IPS-20b (cell line): ENCODE measurements around the gene SUSD2.
"Not testable (repeated sequence)": the region's sequence is repeated elsewhere in the genome, so short reads cannot be mapped to it uniquely, and the experiment has no call there.

ENCODE experiments used
- H3K27ac ChIP-seq: one replicate; pipeline ENCODE4 v1.5.1; 2013; ENCODE audit warnings: low read length
- H3K27me3 ChIP-seq: 2 replicates; pipeline ENCODE4 v1.6.1; 2013; ENCODE audit warnings: mild to moderate bottlenecking, low read length, inconsistent platforms; ENCODE audit not compliant: insufficient read depth
- H3K36me3 ChIP-seq: 2 replicates; pipeline ENCODE4 v1.6.1; 2013; ENCODE audit warnings: low read depth, mild to moderate bottlenecking, inconsistent platforms, low read length, moderate library complexity; ENCODE audit not compliant: insufficient read depth
- H3K4me1 ChIP-seq: 2 replicates; pipeline ENCODE4 v1.6.1; 2013; ENCODE audit warnings: mild to moderate bottlenecking, control low read depth, inconsistent platforms, low read length, moderate library complexity; ENCODE audit not compliant: insufficient read depth
- H3K4me3 ChIP-seq: 2 replicates; pipeline ENCODE4 v1.5.1; 2013; ENCODE audit warnings: mild to moderate bottlenecking, low read length, inconsistent platforms
- H3K9ac ChIP-seq: 2 replicates; pipeline ENCODE4 v1.6.1; 2013; ENCODE audit warnings: low read depth, mild to moderate bottlenecking, inconsistent platforms, low read length, moderate library complexity
- H3K9me3 ChIP-seq: 2 replicates; pipeline ENCODE4 v1.6.1; 2013; ENCODE audit warnings: mild to moderate bottlenecking, low read depth, low read length, inconsistent platforms; ENCODE audit not compliant: insufficient read depth

SUSD2 gene, protein sequence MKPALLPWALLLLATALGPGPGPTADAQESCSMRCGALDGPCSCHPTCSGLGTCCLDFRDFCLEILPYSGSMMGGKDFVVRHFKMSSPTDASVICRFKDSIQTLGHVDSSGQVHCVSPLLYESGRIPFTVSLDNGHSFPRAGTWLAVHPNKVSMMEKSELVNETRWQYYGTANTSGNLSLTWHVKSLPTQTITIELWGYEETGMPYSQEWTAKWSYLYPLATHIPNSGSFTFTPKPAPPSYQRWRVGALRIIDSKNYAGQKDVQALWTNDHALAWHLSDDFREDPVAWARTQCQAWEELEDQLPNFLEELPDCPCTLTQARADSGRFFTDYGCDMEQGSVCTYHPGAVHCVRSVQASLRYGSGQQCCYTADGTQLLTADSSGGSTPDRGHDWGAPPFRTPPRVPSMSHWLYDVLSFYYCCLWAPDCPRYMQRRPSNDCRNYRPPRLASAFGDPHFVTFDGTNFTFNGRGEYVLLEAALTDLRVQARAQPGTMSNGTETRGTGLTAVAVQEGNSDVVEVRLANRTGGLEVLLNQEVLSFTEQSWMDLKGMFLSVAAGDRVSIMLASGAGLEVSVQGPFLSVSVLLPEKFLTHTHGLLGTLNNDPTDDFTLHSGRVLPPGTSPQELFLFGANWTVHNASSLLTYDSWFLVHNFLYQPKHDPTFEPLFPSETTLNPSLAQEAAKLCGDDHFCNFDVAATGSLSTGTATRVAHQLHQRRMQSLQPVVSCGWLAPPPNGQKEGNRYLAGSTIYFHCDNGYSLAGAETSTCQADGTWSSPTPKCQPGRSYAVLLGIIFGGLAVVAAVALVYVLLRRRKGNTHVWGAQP

DNA sequence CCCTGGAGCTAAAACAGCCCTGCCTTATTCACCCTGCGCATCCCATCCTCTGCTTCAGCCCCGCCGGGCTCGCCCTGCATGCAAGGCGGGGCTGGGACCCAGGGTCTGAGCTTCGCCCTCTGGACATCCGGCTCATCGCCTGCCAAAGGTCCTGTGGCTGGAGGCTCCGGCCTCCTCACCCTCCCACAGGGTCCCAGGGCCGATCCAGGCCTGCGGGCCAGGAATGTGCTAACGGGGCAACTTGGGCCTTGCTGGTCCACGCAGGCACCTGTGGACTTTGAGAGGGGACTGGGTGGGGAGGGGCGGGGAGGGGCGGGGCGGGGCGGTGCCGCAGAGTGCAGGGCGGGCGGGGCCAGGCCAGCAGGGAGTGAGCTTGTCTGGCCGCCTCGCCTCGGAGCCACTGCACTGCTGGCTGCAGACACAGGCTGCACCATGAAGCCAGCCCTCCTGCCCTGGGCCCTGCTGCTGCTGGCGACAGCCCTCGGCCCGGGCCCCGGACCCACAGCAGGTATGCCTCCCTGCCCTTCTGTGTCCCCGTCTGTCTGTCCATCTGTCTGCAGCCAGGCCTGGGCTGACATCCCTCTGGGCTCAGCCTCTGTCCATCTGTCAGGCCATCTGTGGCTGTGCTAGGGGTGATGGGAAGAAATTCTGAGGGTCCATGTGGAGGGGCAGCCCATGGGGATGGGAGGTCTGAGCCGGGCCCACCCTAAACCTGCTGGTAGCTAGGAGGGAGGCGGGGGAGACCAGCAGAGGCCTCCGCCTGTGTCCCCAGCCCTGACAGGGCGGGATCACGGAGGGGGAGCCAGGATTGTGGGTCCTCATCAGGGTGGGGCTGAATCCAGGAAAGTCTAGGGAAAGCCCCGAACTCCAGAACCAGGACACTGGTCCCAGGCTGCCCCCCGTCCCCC, at the start of gene SUSD2:
Gene SUSD2, plus strand, starts transcription at position 400 of the 908 bp plus-strand sequence. Its CDS starts 33 bp downstream, at position 433.
- Histone ChIP-seq H3K9ac (no peak within 1 kb of the TSS), H3K4me1 (peaks cover 8% of the 10 kb centered on the region), H3K27ac (no peak within 1 kb of the TSS), H3K9me3 (no peaks in the 10 kb centered on the region), H3K27me3 (no peaks in the 10 kb centered on the region), H3K36me3 (no peaks in the 10 kb centered on the region), H3K4me3 (peak within 1 kb of the TSS; percentile 33; the same call in 1 of the 2 replicates)

- no peak overlapping the region for H3K4me3 ChIP-seq
- no peaks in the 10 kb centered on the region for H3K4me1 ChIP-seq
- H3K9me3 ChIP-seq = no peaks in the 10 kb centered on the region
- H3K9ac ChIP-seq = no peak overlapping the region
- no peaks in the 10 kb centered on the region for H3K27me3 ChIP-seq
- no peak overlapping the region for H3K27ac ChIP-seq
- peaks cover 38% of the 10 kb centered on the region for H3K36me3 ChIP-seq
These were observed 47.9 kb upstream of the SUSD2 start for GRCh38 chr22:24133187-24133965.

DNA sequence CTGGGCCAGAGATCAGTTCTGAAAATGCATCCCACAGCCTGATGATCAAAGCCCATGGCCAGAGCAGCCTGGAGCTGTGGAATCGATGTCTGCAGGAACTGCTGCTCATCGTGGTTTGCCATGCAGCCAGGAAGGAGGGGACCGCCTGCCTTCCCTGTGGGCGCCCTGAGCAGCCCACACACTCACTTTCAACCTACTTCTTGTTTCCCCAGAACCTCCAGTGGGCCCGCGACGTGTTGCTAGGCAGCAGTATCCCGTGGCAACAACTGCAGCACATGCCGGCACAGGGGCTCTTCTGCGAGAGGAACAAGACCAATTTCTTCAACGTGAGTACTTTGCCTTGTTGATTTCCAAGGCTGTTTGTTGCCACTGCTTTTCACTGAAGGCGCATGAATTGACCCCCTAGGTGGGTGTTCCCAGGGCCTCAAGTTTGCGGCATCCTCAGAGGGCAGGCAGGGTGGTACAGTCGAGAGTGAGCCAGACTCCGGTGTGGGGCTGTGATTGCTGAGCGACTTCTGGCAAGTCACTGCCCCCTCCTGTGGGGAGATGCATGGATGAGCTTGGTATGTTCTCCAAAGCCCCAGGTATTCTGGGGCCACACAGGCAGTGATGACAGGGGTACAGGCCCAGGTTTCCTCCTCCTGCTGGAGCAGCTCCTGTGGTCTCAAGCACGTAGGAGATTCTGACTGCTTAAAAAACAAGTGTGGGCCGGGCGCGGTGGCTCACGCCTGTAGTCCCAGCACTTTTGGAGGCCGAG, 47.0 kb upstream of the SUSD2 start:
- H3K27ac ChIP-seq = no peak overlapping the region
- H3K4me3 ChIP-seq = no peak overlapping the region
- H3K9me3 ChIP-seq = no peaks in the 10 kb centered on the region
- peaks cover 40% of the 10 kb centered on the region for H3K36me3 ChIP-seq
- no peaks in the 10 kb centered on the region for H3K4me1 ChIP-seq
- H3K9ac ChIP-seq = no peak overlapping the region
- H3K27me3 ChIP-seq = no peaks in the 10 kb centered on the region

- peaks cover 40% of the 10 kb centered on the region for H3K36me3 ChIP-seq
- not testable (repeated sequence) for H3K9ac ChIP-seq, H3K9me3 ChIP-seq, H3K27ac ChIP-seq, H3K27me3 ChIP-seq, H3K4me3 ChIP-seq, H3K4me1 ChIP-seq
These were observed 44.8 kb upstream of the SUSD2 start for GRCh38 chr22:24136533-24136932.

- no peak overlapping the region for H3K9ac ChIP-seq
- no peaks in the 10 kb centered on the region for H3K4me1 ChIP-seq
- H3K9me3 ChIP-seq = no peaks in the 10 kb centered on the region
- no peak overlapping the region for H3K27ac ChIP-seq
- H3K4me3 ChIP-seq = no peak overlapping the region
- H3K36me3 ChIP-seq = peaks cover 40% of the 10 kb centered on the region
- no peaks in the 10 kb centered on the region for H3K27me3 ChIP-seq
These were observed 43.7 kb upstream of the SUSD2 start for GRCh38 chr22:24137595-24137994.

GRCh38 chr22:24138649-24139420, 42.5 kb upstream of the SUSD2 start:
- Histone ChIP-seq H3K36me3 (peaks cover 37% of the 10 kb centered on the region), H3K27me3 (no peaks in the 10 kb centered on the region), H3K9me3 (no peaks in the 10 kb centered on the region), H3K9ac (no peak overlapping the region), H3K4me1 (no peaks in the 10 kb centered on the region), H3K27ac (no peak overlapping the region), H3K4me3 (no peak overlapping the region)

- Histone ChIP-seq H3K27ac (no peak overlapping the region), H3K27me3 (no peaks in the 10 kb centered on the region), H3K9me3 (no peaks in the 10 kb centered on the region), H3K36me3 (peaks cover 30% of the 10 kb centered on the region), H3K9ac (no peak overlapping the region), H3K4me3 (no peak overlapping the region), H3K4me1 (no peaks in the 10 kb centered on the region)
These were observed 40.9 kb upstream of the SUSD2 start for GRCh38 chr22:24140357-24140756.

- H3K27me3 ChIP-seq = no peaks in the 10 kb centered on the region
These were observed 39.7 kb upstream of the SUSD2 start for GRCh38 chr22:24141586-24141985.

DNA sequence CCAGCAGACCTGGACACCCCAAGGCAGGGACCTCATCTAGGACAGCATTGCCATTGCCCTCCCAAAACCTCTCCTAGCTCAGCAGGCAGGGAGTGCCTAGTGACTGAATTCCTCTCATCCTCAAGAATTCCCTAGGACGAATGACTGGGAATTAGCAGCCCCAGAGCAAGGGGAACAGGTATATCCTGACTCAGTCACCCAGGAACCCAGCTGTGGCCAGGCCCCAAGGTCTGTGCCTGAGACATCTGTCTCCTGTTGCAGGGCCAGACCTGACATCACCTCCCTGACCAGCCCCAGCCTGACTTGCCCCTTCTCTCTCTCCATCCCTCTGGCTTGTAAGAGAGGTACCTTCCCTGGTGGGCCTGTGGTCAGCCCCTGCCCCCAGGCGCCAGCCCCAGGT, 39.0 kb upstream of the SUSD2 start:
- Histone ChIP-seq H3K9me3 (no peaks in the 10 kb centered on the region), H3K27ac (no peak overlapping the region), H3K4me3 (no peak overlapping the region), H3K36me3 (peaks cover 21% of the 10 kb centered on the region; the same call in 1 of the 2 replicates), H3K27me3 (no peaks in the 10 kb centered on the region), H3K4me1 (peaks cover 12% of the 10 kb centered on the region), H3K9ac (no peak overlapping the region)

More at GRCh38 chr22:24141586-24141985, 39.7 kb upstream of the SUSD2 start:
- Histone ChIP-seq H3K36me3 (peaks cover 27% of the 10 kb centered on the region), H3K27ac (no peak overlapping the region), H3K9ac (no peak overlapping the region), H3K9me3 (no peaks in the 10 kb centered on the region), H3K4me3 (no peak overlapping the region), H3K4me1 (peaks cover 10% of the 10 kb centered on the region)

DNA sequence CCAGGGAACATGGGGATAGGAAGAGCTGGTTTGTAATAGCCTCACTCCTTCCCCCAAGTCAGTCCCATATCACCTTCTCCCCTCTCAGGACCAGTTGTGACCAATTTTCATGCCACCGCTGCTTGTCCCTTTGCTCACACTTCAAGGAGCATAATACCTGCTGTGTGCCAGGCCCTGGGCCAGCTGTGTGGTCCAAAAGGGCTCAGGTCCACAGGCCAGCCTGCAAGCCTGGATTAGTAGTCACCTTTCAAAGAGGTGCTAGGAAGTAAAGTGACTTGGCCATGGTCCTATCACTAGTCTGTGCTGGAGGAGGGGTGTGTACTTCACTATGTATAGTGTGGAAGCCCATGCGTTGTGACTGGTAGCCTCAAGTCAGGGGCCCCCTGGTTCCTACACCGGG, 38.5 kb upstream of the SUSD2 start:
- Histone ChIP-seq H3K9ac (no peak overlapping the region), H3K27ac (no peak overlapping the region), H3K4me3 (no peak overlapping the region), H3K9me3 (no peaks in the 10 kb centered on the region), H3K4me1 (peaks cover 16% of the 10 kb centered on the region), H3K36me3 (peaks cover 15% of the 10 kb centered on the region; the same call in 1 of the 2 replicates), H3K27me3 (no peaks in the 10 kb centered on the region)
